A549 (cell line): ENCODE measurements around the gene MGMT. TPM values are rescaled to one million over a fixed set of nuclear protein-coding genes. Genes with fewer than 3 reads are reported as not detected.

Experiments used
- ATAC-seq, 2 experiments: fragments of 200-7000 bp in 1 of 2; fragments of >200 bp in 1 of 2; cut with Nextera tagmentation in 1 of 2; cut with Tn5 transposase in 1 of 2; 3 replicates each; pipeline versions ENCODE4 v1.8.0 to v1.9.1; 2018 to 2020; ENCODE audit warnings: mild to moderate bottlenecking in 1 of 2, moderate library complexity in 1 of 2
- CTCF ChIA-PET: fragments of 300-600 bp; sonication (Branson Sonifier 250); formaldehyde crosslinking; extraction: SDS; loops from one replicate; lab custom pipeline; 2021; ENCODE audit warnings: antibody characterized with exemption, inconsistent platforms; lab: Yijun Ruan, JAX
- POLR2A ChIA-PET: fragments of 350-600 bp; formaldehyde crosslinking; extraction: SDS; loops from one replicate; lab custom pipeline; 2021; ENCODE audit warnings: antibody characterized with exemption, inconsistent platforms; lab: Yijun Ruan, JAX
- DNase-seq, 2 experiments: peaks; one replicate each; pipeline versions ENCODE4 v3.0.0 to v3.0.0-alpha.2; 2011 to 2016; ENCODE audit warnings: low read depth in 1 of 2, low spot score in 1 of 2
- FAIRE-seq: peaks from 2 replicates; lab custom pipeline; 2011; peaks lifted over from hg19 to GRCh38; lab: Jason Lieb, UNC
- H3K27ac ChIP-seq, 2 experiments: fragments of >200 bp; sonication (Bioruptor Twin); formaldehyde crosslinking; 3 replicates each; pipeline ENCODE4 v1.5.1; 2016 to 2017
- H3K4me1 ChIP-seq: fragments of >200 bp; sonication (Bioruptor Twin); formaldehyde crosslinking; 3 replicates; pipeline ENCODE4 v1.6.1; 2016
- H3K4me2 ChIP-seq: fragments of >200 bp; sonication (Bioruptor Twin); formaldehyde crosslinking; 3 replicates; pipeline ENCODE4 v1.6.1; 2016
- H3K4me3 ChIP-seq: fragments of >200 bp; sonication (Bioruptor Twin); formaldehyde crosslinking; 3 replicates; pipeline ENCODE4 v1.5.1; 2016
- H3K9me3 ChIP-seq: fragments of >200 bp; sonication (Bioruptor Twin); formaldehyde crosslinking; 3 replicates; pipeline ENCODE4 v1.6.1; 2016
- CHD4 ChIP-seq: fragments of 200-600 bp; sonication (generic); IDR thresholded peaks from 2 replicates; pipeline ENCODE4 v1.6.1; 2016; ENCODE audit warnings: antibody characterized with exemption, mild to moderate bottlenecking, borderline replicate concordance
- EP300 ChIP-seq, 2 experiments: fragments of >200 bp; sonication (Bioruptor Twin); formaldehyde crosslinking; IDR thresholded peaks; 2 replicates in 1 of 2; 3 replicates in 1 of 2; pipeline ENCODE4 v1.6.1; 2016 to 2017
- FOXS1 ChIP-seq: fragments of 250-450 bp; sonication (Bioruptor Pico); IDR thresholded peaks from 2 replicates; pipeline ENCODE4 v1.5.0; 2020; ENCODE audit warnings: mild to moderate bottlenecking, moderate library complexity
- HES2 ChIP-seq: fragments of >200 bp; sonication (Bioruptor Twin); formaldehyde crosslinking; IDR thresholded peaks from 2 replicates; pipeline ENCODE4 v1.6.1; 2016
- HEYL ChIP-seq: fragments of 250-450 bp; sonication (Bioruptor Pico); IDR thresholded peaks from 2 replicates; pipeline ENCODE4 v1.8.0; 2021; ENCODE audit warnings: mild to moderate bottlenecking, moderate library complexity
- HOXA7 ChIP-seq: fragments of 250-450 bp; sonication (Bioruptor Pico); IDR thresholded peaks from 2 replicates; pipeline ENCODE4 v1.5.0; 2020; ENCODE audit warnings: mild to moderate bottlenecking, moderate library complexity
- JUNB ChIP-seq: fragments of >200 bp; sonication (Bioruptor Twin); formaldehyde crosslinking; IDR thresholded peaks from 2 replicates; pipeline ENCODE4 v1.6.1; 2016
- MAX ChIP-seq: IDR thresholded peaks from 2 replicates; pipeline ENCODE4 v1.6.1; 2012
- NFE2L2 ChIP-seq: fragments of 150-350 bp; conservative IDR thresholded peaks from 2 replicates; pipeline ENCODE4 v1.6.1; 2014; ENCODE audit warnings: low read length
- NR3C1 ChIP-seq: fragments of >200 bp; sonication (Bioruptor Twin); formaldehyde crosslinking; IDR thresholded peaks from 3 replicates; pipeline ENCODE4 v1.6.1; 2017
- PBX3 ChIP-seq: IDR thresholded peaks from 2 replicates; pipeline ENCODE4 v1.6.1; 2012
- PHF8 ChIP-seq: fragments of 200-600 bp; sonication (generic); IDR thresholded peaks from 2 replicates; pipeline ENCODE4 v1.6.1; 2016; ENCODE audit warnings: low read depth, mild to moderate bottlenecking, antibody characterized with exemption, moderate library complexity, borderline replicate concordance
- POLR2AphosphoS2 ChIP-seq: conservative IDR thresholded peaks from 2 replicates; pipeline ENCODE4 v1.6.1; 2012; ENCODE audit warnings: low read length, improper control_type of control experiment, inconsistent platforms
- RARB ChIP-seq: fragments of 250-450 bp; sonication (Bioruptor Pico); IDR thresholded peaks from 2 replicates; pipeline ENCODE4 v1.8.0; 2021; ENCODE audit warnings: mild to moderate bottlenecking, moderate library complexity
- RNF2 ChIP-seq: fragments of 200-600 bp; sonication (generic); IDR thresholded peaks from 2 replicates; pipeline ENCODE4 v1.6.1; 2016; ENCODE audit warnings: low read depth, mild to moderate bottlenecking, antibody characterized with exemption, moderate library complexity, borderline replicate concordance
- TFCP2L1 ChIP-seq: fragments of 250-450 bp; sonication (Bioruptor Pico); IDR thresholded peaks from 2 replicates; pipeline ENCODE4 v1.5.0; 2021; ENCODE audit warnings: mild to moderate bottlenecking
- TP53 ChIP-seq: fragments of 250-450 bp; sonication (Bioruptor Pico); IDR thresholded peaks from 2 replicates; pipeline ENCODE4 v1.5.0; 2021; ENCODE audit warnings: mild to moderate bottlenecking, moderate library complexity
- ZSCAN20 ChIP-seq: fragments of 250-450 bp; sonication (Bioruptor Pico); IDR thresholded peaks from 2 replicates; pipeline ENCODE4 v1.8.0; 2022; ENCODE audit warnings: mild to moderate bottlenecking, moderate library complexity
- WGBS: methylation state at CpG from one replicate; pipeline ENCODE4 v1.1.6; 2017; ENCODE audit errors: missing lambda C conversion rate; 5-methylcytosine and 5-hydroxymethylcytosine counted together
- polyA plus RNA-seq, 4 experiments: library from polyadenylated mRNA; depleted of rRNA in 3 of 4; stranded (reverse); fragments of >200 nt; fragmentation: RNase III in 1 of 4; extraction: RNeasy Plus Mini Kit Qiagen cat#74134 plus additional on column Dnase treatment in 1 of 4; gene quantifications; 2 replicates in 3 of 4; 3 replicates in 1 of 4; pipeline ENCODE4 v1.2.3, GENCODE V29; 2011 to 2017
- TF ChIP-seq, protein P1 (sequence below): fragments of >200 bp; sonication (Bioruptor Twin); formaldehyde crosslinking; IDR thresholded peaks from 3 replicates; pipeline ENCODE4 v1.5.1; 2016

The MGMT gene
- polyA plus RNA-seq, 2 of the 4 experiments (the other 2 are of a cell fraction) = 4.9 to 5.2 TPM

DNA sequence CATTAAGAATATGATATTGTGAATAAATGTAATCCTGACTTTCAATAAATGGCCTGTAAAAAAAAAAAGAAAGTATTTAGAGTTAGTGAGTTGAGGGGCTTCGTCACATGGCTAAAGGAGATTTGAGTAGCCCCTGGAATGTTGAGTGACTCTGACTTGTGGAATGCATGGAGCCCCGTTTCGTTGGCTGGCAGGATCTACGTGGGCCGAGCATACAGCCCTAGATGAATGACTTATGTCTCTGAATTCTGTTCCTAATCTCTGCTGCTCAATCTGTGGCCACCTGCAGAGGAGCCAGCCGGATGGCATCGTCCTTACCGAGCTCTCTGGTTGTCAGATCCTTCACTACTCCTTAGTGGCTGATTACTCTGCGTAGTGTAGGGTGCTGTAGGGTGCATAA lies 155.7 kb downstream of the MGMT start (continued):
- TF ChIP-seq PBX3 = no peak
- TF ChIP-seq, protein P1, sequence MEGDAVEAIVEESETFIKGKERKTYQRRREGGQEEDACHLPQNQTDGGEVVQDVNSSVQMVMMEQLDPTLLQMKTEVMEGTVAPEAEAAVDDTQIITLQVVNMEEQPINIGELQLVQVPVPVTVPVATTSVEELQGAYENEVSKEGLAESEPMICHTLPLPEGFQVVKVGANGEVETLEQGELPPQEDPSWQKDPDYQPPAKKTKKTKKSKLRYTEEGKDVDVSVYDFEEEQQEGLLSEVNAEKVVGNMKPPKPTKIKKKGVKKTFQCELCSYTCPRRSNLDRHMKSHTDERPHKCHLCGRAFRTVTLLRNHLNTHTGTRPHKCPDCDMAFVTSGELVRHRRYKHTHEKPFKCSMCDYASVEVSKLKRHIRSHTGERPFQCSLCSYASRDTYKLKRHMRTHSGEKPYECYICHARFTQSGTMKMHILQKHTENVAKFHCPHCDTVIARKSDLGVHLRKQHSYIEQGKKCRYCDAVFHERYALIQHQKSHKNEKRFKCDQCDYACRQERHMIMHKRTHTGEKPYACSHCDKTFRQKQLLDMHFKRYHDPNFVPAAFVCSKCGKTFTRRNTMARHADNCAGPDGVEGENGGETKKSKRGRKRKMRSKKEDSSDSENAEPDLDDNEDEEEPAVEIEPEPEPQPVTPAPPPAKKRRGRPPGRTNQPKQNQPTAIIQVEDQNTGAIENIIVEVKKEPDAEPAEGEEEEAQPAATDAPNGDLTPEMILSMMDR = no peak
- no peak for TF ChIP-seq POLR2AphosphoS2
- no peak for TF ChIP-seq JUNB
- TF ChIP-seq HEYL = no peak
- TF ChIP-seq FOXS1 (CRISPR knock-in tag) = no peak
- TF ChIP-seq MAX = no peak
- no peak for TF ChIP-seq RARB (CRISPR knock-in tag)
- no peak for TF ChIP-seq HES2
- TF ChIP-seq PHF8 = no peak
- no peak for TF ChIP-seq TP53 (CRISPR knock-in tag)
- TF ChIP-seq, all 56 proteins: peak for 0

- no peak overlapping the region for H3K4me2 ChIP-seq
- POLR2A ChIA-PET = no interaction called here
- WGBS = 49% methylated on average over 11 of the region's 11 CpGs
- DNase-seq = no peak
- FAIRE-seq = no peak
- peaks cover 3% of the 10 kb centered on the region; the same call in 1 of the 3 replicates for H3K4me1 ChIP-seq
- TF ChIP-seq NFE2L2 (no peak), EP300 (IDR thresholded peaks at IDR 0.05) (no peak), RNF2 (no peak), NR3C1 (no peak), CHD4 (no peak)
- TF ChIP-seq, protein P1 = no peak
- no peak overlapping the region for H3K27ac ChIP-seq
- CTCF ChIA-PET = no interaction called here
- no peak overlapping the region for H3K4me3 ChIP-seq
- no peak for ATAC-seq
- H3K9me3 ChIP-seq = no peaks in the 10 kb centered on the region
Observed at GRCh38 chr10:129624526-129624925, 157.5 kb downstream of the MGMT start.

- ATAC-seq (no peak), DNase-seq (no peak)
- 36% methylated on average over 15 of the region's 15 CpGs for WGBS
- H3K4me3 ChIP-seq = no peak overlapping the region
- CTCF ChIA-PET = interaction anchor here (0.6 kb wide), 1 partner anchor 141 kb away, joined by 4 read pairs; no protein-coding TSS in a partner anchor
- TF ChIP-seq HOXA7 (CRISPR knock-in tag) (no peak), ZSCAN20 (no peak), TFCP2L1 (no peak), NR3C1 (no peak)
- TF ChIP-seq, protein P1 = no peak
- TF ChIP-seq, all 56 proteins: peak for 0
- H3K4me2 ChIP-seq = no peak overlapping the region
- H3K27ac ChIP-seq = no peak overlapping the region
- FAIRE-seq = no peak
- POLR2A ChIA-PET = no interaction called here
- no peaks in the 10 kb centered on the region for H3K9me3 ChIP-seq
- H3K4me1 ChIP-seq = peaks cover 3% of the 10 kb centered on the region; the same call in 1 of the 3 replicates
Observed at GRCh38 chr10:129626309-129626708, 159.3 kb downstream of the MGMT start.
